Transverse colon (tissue), 4 donors: ENCODE results near the gene PHGDH.

Source experiments
- CTCF ChIP-seq, 5 experiments: fragments of 200-600 bp in 3 of 5; fragments of 450-650 bp in 2 of 5; sonication (generic) in 3 of 5; IDR thresholded peaks; 1 replicate in 2 of 5; 2 replicates in 3 of 5; pipeline ENCODE4 v1.5.1; 2016 to 2017; ENCODE audit warnings: antibody characterized with exemption in 5 of 5, inconsistent platforms in 3 of 5, mild to moderate bottlenecking in 2 of 5, moderate library complexity in 1 of 5
- EP300 ChIP-seq: sonication (generic); formaldehyde crosslinking; IDR thresholded peaks from one replicate; pipeline ENCODE4 v1.6.1; 2017; ENCODE audit warnings: antibody characterized with exemption, low read depth
- POLR2A ChIP-seq: fragments of 450-650 bp; IDR thresholded peaks from one replicate; pipeline ENCODE4 v1.6.1; 2016; ENCODE audit warnings: antibody characterized with exemption, mild to moderate bottlenecking, moderate library complexity
- POLR2AphosphoS5 ChIP-seq, 3 donors: sonication (generic); formaldehyde crosslinking; IDR thresholded peaks; one replicate each; pipeline ENCODE4 v1.6.1; 2016; ENCODE audit warnings: antibody characterized with exemption in 3 of 3

- TF ChIP-seq CTCF (IDR thresholded peaks at IDR 0.05) (no peak), POLR2A (no peak), POLR2AphosphoS5 (IDR thresholded peaks at IDR 0.05) (no peak), EP300 (no peak)
Observed at GRCh38 chr1:119676571-119677206, 35.0 kb upstream of the PHGDH start.
